ENCODE measurements around the gene LAMTOR5.

GRCh38 chr1:110433803-110434202, 26.3 kb upstream of the LAMTOR5 start:
- TF ChIP-seq POLR2A (IDR thresholded peaks at IDR 0.05): no peak
- TF ChIP-seq, protein P1, sequence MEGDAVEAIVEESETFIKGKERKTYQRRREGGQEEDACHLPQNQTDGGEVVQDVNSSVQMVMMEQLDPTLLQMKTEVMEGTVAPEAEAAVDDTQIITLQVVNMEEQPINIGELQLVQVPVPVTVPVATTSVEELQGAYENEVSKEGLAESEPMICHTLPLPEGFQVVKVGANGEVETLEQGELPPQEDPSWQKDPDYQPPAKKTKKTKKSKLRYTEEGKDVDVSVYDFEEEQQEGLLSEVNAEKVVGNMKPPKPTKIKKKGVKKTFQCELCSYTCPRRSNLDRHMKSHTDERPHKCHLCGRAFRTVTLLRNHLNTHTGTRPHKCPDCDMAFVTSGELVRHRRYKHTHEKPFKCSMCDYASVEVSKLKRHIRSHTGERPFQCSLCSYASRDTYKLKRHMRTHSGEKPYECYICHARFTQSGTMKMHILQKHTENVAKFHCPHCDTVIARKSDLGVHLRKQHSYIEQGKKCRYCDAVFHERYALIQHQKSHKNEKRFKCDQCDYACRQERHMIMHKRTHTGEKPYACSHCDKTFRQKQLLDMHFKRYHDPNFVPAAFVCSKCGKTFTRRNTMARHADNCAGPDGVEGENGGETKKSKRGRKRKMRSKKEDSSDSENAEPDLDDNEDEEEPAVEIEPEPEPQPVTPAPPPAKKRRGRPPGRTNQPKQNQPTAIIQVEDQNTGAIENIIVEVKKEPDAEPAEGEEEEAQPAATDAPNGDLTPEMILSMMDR (IDR thresholded peaks at IDR 0.05): no peak
